ENCODE measurements around the gene SLC1A5.

DNA sequence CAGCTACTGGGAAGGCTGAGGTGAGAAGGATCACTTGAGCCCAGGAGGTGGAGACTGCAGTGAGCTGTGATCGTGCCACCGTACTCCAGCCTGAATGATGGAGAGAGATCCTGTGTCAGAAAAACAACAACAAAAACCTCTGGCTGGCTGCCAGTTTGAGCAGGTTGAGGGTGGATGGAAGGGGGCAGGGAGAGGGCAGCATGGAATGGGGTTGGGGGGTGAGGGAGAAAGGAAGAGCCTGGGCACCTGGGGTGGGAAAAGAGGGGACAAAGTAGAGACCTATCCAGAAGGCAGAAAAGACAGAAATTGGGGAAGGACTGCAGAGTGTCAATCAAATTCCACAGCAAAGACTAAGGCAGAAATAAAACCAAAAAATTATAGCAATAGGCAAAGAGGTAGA lies 4.7 kb downstream of the SLC1A5 start:
- TF ChIP-seq, protein P1, sequence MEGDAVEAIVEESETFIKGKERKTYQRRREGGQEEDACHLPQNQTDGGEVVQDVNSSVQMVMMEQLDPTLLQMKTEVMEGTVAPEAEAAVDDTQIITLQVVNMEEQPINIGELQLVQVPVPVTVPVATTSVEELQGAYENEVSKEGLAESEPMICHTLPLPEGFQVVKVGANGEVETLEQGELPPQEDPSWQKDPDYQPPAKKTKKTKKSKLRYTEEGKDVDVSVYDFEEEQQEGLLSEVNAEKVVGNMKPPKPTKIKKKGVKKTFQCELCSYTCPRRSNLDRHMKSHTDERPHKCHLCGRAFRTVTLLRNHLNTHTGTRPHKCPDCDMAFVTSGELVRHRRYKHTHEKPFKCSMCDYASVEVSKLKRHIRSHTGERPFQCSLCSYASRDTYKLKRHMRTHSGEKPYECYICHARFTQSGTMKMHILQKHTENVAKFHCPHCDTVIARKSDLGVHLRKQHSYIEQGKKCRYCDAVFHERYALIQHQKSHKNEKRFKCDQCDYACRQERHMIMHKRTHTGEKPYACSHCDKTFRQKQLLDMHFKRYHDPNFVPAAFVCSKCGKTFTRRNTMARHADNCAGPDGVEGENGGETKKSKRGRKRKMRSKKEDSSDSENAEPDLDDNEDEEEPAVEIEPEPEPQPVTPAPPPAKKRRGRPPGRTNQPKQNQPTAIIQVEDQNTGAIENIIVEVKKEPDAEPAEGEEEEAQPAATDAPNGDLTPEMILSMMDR (IDR thresholded peaks at IDR 0.05) = no peak
- no peak for TF ChIP-seq POLR2A (IDR thresholded peaks at IDR 0.05)

Data from tibial nerve (tissue), 3 donors.